Measurements from ENCODE around the gene GH1.
"Not testable (repeated sequence)": the region's sequence is repeated elsewhere in the genome, so short reads cannot be mapped to it uniquely, and the experiment has no call there.

GH1 gene

DNA sequence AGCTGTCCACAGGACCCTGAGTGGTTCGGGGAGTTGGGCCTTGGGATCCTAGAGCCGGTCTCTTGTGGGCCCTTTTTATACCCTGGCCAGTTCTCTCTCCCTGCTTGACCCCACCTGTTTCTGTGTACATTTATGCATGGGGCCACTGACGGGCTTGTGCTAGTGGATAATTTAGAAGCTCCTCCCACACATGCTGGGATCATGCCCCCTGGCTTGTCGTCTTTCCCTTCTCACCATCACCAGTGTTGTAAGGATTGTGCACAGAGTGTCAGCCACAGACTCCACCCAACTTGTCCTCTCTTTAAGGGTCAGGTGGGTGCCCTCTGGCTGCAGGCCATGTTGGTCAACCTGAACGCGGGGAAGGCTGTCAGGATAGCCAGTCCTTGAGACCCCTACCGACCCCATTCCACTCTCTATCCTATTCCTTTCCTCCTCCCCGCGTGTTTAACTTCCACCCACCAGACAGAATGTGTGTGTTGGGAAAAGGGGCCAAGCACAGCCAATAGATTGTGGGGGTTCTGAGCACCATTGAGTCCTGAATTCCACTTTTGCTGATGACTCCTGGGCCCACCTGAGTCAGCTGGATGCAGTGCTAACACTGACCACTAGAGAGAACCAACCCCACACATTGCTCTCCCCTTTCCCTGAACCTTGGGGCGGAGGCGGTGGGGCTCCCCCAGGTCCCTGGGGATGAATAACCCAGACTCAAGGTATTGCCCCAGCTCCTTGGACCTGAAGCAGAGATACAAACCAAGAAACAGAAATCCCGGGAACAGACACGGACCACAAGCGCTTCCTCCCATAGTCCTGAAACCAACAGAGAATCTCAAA lies 21.9 kb downstream of the GH1 start, which contains the start of gene CSH1:
TSS of gene CSH1 (minus strand) at position 51 of the 831 bp plus-strand sequence. CDS start 63 bp downstream, outside the sequence.
- DNase-seq (ENCODE audit: low spot score), result not testable (repeated sequence)

DNA sequence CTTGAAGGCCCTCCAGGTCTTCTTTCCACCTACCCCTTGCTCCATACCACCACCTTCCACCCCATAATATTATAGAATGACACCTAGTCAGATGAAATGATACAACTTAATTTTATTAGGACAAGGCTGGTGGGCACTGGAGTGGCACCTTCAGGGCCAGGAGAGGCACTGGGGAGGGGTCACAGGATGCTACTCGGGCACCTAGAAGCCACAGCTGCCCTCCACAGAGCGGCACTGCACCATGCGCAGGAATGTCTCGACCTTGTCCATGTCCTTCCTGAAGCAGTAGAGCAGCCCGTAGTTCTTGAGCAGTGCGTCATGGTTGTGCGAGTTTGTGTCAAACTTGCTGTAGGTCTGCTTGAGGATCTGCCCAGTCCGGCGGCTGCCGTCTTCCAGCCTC lies 23.8 kb downstream of the GH1 start:
- not testable (repeated sequence) for DNase-seq (ENCODE audit: low spot score)

DNA sequence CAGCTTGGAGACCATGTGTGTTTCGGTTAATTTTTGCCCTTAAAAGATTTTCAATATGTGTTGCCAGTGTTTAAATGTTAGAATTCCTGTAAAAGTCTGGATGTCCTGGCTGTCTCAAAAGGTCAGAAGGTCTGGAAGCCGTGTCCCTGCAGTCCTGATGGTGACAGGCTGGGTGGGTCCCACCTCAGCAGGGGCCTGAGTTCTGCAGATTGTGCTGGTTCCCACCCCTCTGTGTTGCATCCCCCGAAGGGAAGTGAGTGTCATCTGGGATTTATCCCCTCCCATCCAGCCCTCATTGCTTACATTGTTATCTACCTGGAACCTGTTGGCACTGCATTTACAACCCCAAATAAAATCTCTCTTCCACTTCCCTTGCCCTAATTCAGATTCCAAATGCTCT lies 24.6 kb downstream of the GH1 start:
- not testable (repeated sequence) for DNase-seq (ENCODE audit: low spot score)

DNA sequence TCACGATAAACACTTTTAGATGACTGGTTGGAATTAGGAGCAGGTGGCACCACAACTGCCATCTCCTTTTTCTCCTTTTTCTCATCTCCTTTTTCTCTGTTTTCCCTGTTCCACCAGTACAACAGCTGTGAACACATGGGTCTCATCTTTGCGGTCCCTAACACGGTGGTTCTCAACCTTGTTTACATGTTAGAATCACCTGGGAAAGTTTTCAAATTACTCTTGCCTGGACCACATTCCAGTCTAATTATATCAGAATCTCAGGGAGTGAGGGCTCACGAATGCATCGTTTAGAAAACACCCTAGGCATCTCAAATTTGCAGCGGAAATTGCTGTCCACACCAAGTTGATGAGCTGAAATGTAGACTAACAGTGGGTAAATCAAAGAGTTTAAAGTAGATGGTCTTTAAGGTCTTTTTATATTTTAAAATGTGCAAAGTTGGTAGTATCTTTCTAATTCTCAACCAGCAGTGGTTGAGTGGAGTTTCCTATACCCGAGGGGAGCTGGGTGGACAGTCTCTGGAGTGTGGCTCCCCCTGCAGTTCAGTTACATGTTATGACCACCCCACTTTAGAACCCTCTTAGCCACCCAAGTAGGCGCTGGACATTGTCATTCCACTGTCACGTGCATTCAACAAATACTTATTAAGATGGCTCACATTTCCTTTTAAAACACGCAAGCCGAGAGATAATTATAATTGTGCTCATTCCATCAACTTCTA lies 26.2 kb downstream of the GH1 start:
- not testable (repeated sequence) for DNase-seq (ENCODE audit: low spot score)

DNA sequence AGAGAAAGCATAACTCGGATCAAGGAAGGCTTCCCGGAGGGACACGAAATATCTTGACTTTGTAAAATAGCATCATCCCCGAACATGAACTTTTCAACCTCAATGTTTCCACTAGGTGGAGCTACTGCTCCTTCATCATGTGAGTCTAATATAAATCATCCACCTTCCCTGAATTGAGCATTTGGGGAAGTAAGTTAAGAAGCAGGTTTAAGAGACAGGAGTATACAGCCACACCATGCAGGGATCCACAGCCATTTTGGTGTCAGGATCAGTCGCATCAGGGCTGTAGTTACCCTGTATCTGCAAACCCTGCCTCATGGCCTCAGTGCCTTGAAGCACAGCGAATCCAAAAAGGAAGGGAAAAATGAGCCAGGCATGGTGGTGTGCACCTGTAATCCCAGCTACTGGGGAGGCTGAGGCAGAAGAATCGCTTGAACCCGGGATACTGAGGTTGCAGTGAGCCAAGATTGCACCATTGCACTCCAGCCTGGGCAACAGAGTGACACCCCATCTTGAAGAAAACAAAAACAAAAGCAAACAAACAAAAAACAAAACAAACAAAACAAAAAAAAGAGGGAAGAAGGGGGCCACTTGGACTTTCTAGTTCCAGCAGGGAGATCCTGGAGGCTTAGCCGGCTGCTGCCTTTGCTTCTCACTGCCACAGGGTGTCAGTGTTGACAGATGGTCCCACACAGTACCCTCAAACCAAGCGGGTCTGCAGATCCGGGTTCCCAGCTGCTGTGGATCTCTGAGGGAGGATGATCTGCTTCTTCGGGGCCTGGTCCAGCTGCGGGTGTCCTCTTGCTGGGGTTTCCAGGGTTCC lies 29.4 kb downstream of the GH1 start:
- not testable (repeated sequence) for DNase-seq (ENCODE audit: low spot score)

DNA sequence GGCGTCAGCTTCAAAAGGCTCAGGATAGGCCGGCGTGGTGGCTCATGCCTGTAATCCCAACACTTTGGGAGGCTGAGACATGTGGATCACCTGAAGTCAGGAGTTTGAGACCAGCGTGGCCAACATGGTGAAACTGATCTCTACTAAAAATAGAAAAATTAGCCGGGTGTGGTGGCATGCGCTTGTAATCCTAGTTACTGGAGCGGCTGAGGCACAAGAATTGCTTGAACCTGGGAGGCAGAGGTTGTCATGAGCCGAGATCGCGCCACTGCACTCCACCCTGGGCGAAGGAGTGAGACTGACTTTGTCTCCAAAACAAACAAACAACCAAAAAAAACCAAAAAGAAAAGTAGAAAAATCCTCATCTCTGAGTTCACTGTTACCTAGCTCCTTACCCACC lies 33.5 kb downstream of the GH1 start:
- DNase-seq (ENCODE audit: low spot score), result not testable (repeated sequence)

DNA sequence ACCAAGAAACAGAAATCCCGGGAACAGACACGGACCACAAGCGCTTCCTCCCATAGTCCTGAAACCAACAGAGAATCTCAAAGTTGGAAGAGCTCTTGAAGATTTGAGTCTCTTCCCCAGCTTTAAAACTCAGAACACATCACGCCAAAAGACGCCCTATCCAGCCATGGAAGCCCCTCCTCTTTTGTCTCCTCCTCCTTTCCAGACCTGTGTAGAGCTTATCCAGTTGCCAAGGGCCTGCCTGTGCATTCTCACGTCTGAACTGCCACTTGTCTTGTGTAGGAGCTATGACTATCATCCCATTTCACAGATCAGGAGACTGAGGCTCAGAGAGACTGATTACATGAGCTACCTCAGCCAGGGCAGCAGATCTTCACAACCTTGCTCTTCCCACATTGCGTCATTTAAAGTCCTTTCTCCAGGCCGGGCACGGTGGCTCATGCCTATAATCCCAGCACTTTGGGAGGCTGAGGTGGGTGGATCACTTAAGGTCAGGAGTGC lies 36.0 kb downstream of the GH1 start:
- DNase-seq (ENCODE audit: low spot score), result not testable (repeated sequence)

DNA sequence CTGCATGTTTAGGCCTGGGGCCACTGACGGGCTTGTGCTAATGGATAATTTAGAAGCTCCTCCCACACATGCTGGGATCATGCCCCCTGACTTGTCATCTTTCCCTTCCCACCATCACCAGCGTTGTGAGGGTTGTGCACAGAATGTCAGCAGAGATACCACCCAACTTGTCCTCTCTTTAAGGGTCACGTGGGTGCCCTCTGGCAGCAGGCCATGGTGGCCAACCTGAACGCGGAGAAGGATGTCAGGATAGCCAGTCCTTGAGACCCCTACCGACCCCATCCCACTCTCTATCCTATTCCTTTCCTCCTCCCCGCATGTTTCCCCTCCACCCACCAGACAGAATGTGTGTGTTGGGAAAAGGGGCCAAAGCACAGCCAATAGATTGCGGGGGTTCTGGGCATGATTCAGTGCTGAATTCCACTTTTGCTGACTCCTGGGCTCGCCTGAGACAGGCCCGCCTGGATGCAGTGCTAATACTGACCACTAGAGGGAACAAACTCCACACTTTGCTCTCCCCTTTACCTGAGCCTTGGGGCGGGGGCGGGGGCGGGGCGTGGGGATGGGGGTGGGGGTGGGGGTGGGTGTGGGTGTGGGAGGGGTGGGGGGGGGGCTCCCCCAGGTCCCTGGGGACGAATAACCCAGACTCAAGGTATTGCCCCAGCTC lies 36.6 kb downstream of the GH1 start, which contains the start of gene GH2:
TSS of gene GH2 (minus strand) at position 10 of the 667 bp plus-strand sequence. CDS start 143 bp downstream, outside the sequence.
- peak; percentile 72 for DNase-seq (ENCODE audit: low spot score)

DNA sequence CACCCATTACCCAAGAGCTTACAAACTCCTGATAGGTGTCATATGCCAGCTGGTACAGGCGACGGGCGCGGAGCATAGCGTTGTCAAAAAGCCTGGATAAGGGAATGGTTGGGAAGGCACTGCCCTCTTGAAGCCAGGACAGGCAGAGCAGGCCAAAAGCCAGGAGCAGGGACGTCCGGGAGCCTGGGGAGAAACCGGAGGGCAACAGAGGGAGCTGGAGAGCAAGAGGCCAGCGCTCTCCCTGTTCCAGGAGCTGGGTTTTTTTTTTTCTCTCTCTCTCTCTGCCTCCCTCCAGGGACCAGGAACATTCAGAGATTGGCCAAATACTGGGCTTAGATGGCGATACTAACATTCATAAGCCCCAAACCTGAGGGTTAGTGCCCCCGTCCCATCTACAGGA lies 37.3 kb downstream of the GH1 start:
- not testable (repeated sequence) for DNase-seq (ENCODE audit: low spot score)

DNA sequence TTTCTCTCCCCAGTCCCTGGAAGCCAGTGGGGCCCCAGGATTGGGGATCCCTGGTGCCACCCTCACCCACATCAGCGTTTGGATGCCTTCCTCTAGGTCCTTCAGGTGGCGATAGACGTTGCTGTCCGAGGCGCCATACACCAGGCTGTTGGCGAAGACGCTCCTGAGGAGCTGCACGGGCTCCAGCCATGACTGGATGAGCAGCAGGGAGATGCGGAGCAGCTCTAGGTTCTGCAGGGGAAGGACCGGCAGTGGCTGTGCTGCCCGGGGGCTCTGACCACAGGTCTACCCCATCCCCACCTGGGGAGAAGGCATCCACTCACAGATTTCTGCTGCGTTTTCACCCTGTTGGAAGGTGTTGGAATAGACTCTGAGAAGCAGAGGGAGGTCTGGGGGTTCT lies 37.9 kb downstream of the GH1 start:
- no peak for DNase-seq (ENCODE audit: low spot score)

DNA sequence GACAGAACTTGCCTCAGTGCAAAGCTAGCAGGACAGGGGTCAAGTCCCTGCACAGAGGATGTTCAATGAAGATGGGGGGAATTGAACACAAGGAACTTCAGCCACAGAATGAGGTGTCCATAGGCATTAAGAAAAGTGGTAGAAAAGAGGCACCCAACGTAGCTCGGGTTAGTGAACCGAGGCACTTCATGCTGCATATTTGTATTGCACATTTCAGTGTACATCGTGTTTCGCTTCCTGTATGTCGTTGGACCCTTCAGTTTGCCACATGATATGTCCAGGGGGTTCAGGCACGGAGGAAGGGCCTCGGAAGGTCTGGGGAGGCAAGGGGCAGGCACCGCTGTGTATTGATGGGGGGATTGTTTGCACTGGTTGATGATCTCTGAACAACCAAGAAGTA lies 40.2 kb downstream of the GH1 start:
- DNase-seq (ENCODE audit: low spot score), result not testable (repeated sequence)

DNA sequence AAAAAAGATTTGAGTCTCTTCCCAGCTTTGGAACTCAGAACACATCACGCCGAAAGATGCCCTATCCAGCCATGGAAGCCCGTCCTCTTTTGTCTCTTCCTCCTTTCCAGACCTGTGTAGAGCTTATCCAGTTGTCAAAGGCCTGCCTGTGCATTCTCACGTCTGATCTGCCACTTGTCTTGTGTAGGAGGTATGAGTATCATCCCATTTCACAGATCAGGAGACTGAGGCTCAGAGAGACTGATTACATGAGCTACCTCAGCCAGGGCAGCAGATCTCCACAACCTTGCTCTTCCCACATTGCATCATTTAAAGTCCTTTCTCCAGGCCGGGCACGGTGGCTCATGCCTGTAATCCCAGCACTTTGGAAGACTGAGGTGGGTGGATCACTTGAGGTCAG lies 43.9 kb downstream of the GH1 start:
- not testable (repeated sequence) for DNase-seq (ENCODE audit: low spot score)

DNA sequence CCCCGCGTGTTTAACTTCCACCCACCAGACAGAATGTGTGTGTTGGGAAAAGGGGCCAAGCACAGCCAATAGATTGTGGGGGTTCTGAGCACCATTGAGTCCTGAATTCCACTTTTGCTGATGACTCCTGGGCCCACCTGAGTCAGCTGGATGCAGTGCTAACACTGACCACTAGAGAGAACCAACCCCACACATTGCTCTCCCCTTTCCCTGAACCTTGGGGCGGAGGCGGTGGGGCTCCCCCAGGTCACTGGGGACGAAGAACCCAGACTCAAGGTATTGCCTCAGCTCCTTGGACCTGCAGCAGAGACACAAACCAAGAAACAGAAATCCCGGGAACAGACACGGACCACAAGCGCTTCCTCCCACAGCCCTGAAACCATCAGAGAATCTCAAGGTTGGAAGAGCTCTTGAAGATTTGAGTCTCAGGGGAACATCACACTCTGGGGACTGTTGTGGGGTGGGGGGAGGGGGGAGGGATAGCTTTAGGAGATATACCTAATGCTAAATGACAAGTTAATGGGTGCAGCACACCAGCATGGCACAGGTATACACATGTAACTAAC lies 44.5 kb downstream of the GH1 start:
- DNase-seq (ENCODE audit: low spot score), result not testable (repeated sequence)

DNA sequence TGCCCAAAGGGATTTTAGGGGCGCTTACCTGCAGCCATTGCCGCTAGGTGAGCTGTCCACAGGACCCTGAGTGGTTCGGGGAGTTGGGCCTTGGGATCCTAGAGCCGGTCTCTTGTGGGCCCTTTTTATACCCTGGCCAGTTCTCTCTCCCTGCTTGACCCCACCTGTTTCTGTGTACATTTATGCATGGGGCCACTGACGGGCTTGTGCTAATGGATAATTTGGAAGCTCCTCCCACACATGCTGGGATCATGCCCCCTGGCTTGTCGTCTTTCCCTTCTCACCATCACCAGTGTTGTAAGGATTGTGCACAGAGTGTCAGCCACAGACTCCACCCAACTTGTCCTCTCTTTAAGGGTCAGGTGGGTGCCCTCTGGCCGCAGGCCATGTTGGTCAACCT lies 45.1 kb downstream of the GH1 start, which contains the start of gene CSH2:
TSS of gene CSH2 (minus strand) at position 101 of the 400 bp plus-strand sequence. CDS start at position 38, 63 bp downstream.
- not testable (repeated sequence) for DNase-seq (ENCODE audit: low spot score)

DNA sequence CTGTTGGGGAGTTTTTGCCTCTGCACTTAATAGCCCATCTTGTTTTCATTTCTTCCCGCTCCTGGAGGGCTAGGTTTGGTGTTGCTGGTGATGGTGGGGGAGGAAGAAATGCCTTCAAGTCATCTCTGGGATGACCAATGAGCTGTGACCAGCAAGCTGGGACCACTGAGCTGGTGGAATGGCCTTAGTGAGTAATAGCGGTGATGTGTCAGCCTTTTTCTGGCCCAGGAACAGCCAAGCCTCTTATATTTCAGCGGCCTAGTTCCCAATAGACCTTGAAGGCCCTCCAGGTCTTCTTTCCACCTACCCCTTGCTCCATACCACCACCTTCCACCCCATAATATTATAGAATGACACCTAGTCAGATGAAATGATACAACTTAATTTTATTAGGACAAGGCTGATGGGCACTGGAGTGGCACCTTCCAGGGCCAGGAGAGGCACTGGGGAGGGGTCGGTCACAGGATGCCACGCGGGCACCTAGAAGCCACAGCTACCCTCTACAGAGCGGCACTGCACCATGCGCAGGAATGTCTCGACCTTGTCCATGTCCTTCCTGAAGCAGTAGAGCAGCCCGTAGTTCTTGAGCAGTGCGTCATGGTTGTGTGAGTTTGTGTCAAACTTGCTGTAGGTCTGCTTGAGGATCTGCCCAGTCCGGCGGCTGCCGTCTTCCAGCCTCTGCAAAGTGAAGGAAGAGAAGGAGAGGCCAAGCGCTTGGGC lies 46.8 kb downstream of the GH1 start:
- not testable (repeated sequence) for DNase-seq (ENCODE audit: low spot score)

DNA sequence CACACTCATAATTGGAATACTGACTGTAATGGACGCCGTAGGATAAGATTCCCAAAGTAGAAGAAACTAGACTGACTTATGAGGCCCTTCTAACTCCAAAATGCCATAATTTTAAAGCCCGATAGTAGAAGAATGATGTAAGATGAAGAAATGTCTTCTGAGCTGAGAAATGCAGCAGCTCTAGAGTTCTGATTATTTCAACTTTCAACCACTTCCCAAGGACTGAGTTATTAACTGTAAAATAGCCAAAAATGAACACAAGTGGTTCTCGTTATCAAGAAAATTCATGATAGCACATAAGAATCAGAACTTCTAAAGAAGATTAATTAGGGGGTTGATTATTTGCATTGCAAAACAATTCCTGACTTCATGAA lies 48.4 kb downstream of the GH1 start:
- not testable (repeated sequence) for DNase-seq (ENCODE audit: low spot score)

DNA sequence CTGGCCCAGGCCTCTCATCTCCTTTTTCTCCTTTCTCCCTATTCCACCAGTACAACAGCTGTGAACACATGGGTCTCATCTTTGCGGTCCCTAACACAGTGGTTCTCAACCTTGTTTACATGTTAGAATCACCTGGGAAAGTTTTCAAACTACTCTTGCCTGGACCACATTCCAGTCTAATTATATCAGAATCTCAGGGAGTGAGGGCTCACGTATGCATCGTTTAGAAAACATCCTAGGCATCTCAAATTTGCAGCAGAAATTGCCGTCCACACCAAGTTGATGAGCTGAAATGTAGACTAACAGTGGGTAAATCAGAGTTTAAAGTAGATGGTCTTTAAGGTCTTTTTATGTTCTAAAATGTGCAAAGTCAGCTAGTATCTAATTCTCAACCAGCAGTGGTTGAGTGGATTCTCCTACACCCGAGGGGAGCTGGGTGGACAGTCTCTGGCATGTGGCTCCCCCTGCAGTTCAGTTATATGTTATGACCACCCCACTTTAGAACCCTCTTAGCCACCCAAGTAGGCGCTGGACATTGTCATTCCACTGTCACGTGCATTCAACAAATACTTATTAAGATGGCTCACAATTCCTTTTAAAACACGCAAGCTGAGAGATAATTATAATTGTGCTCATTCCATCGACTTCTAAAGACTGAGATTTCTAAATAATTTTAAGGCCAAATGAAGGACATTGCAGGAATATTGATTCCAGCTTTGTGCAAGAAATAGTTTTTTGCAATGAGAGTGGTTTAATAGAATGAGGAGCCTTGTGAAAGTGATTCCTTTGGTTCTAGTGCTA lies 48.9 kb downstream of the GH1 start:
- DNase-seq (ENCODE audit: low spot score), result not testable (repeated sequence)

All from hepatic stellate cell (primary cell).